ENCODE data around the gene JTB. TPM values are rescaled to one million over a fixed set of nuclear protein-coding genes. Genes with fewer than 3 reads are reported as not detected.

JTB gene
- total and polyA plus RNA-seq, 2 of the 4 experiments (the other 2 are of a cell fraction): 123 to 138 TPM

GRCh38 chr1:153985941-153986761, 8.7 kb upstream of the JTB start, which contains the start of gene RAB13:
TSS of gene RAB13 (minus strand) at chr1:153986339. CDS start at chr1:153986236, 103 bp downstream.
- POLR2A ChIA-PET (ENCODE audit: unreplicated experiment): interaction anchor here (0.6 kb wide), 1 partner anchor 40 kb away, joined by 3 read pairs; the partner anchor contains the start of gene DENND4B

More at GRCh38 chr1:153985941-153986761, 8.7 kb upstream of the JTB start, which contains the start of gene RAB13:
- H3K18ac ChIP-seq (ENCODE audit: low read depth, low read length): peak within 1 kb of the TSS; percentile 92
- H4K91ac ChIP-seq (ENCODE audit: insufficient read depth, low read depth, low read length): peak within 1 kb of the TSS; percentile 98
- no peaks in the 10 kb centered on the region for H3K9me3 ChIP-seq (ENCODE audit: control insufficient read depth, insufficient read depth, low read length)
- intact Hi-C loops (cut with micrococcal nuclease): loop anchor here (1.0 to 10.0 kb wide), 5 partner anchors 23 to 481 kb away; partner anchors contain the start of gene SLC39A1
- peak; percentile 80 for DNase-seq
- H3K27me3 ChIP-seq (ENCODE audit: control insufficient read depth, insufficient read depth, low read length): no peaks in the 10 kb centered on the region
- H3K9ac ChIP-seq (ENCODE audit: low read depth, low read length): peak within 1 kb of the TSS; percentile 98
- peaks cover 8% of the 10 kb centered on the region for H3K9me1 ChIP-seq (ENCODE audit: insufficient read depth, low read length)
- peak within 1 kb of the TSS; percentile 76 for H2BK20ac ChIP-seq (ENCODE audit: low read depth, low read length)
- H3K4me1 ChIP-seq (ENCODE audit: control insufficient read depth, insufficient read depth, low read length): peaks cover 4% of the 10 kb centered on the region
- peak within 1 kb of the TSS; percentile 100 for H3K14ac ChIP-seq (replicated peaks; ENCODE audit: low read depth, low read length)
- CTCF ChIA-PET: interaction anchor here (0.6 to 2.5 kb wide), 10 partner anchors 19 to 622 kb away, joined by 3 to 8 read pairs (median 4); partner anchors contain the start of genes DENND4B and SLC39A1
- peak within 1 kb of the TSS; percentile 99 for H2BK15ac ChIP-seq (ENCODE audit: low read depth, low read length)
- peak within 1 kb of the TSS; percentile 59 for H3K4me3 ChIP-seq (ENCODE audit: insufficient read depth, low read depth, low read length)
- TF ChIP-seq RCOR1 (IDR thresholded peaks at IDR 0.05; ENCODE audit: insufficient replicate concordance, low read length) (no peak), SMC3 (IDR thresholded peaks at IDR 0.05; ENCODE audit: low read depth, low read length) (no peak), POLR2A (IDR thresholded peaks at IDR 0.05; ENCODE audit: low read depth, low read length) (no peak; the same call in 1 of the 2 replicates), MXI1 (IDR thresholded peaks at IDR 0.05; ENCODE audit: borderline replicate concordance, low read depth, low read length) (peak; percentile 6; the same call in 1 of the 2 replicates), MAZ (IDR thresholded peaks at IDR 0.05; ENCODE audit: borderline replicate concordance, low read depth, low read length) (peak; percentile 7; the same call in 1 of the 2 replicates), RAD21 (IDR thresholded peaks at IDR 0.05; ENCODE audit: low read length) (no peak), MAFK (IDR thresholded peaks at IDR 0.05; ENCODE audit: low read depth, low read length) (no peak)
- no peaks in the 10 kb centered on the region for H4K20me1 ChIP-seq (ENCODE audit: insufficient read depth, low read length)
- peak within 1 kb of the TSS; percentile 84 for H2BK120ac ChIP-seq (ENCODE audit: low read depth, low read length)
- peak within 1 kb of the TSS; percentile 95 to 96 for H4K8ac ChIP-seq (ENCODE audit: low read depth in 2 of 2, low read length in 2 of 2)
- dilution Hi-C loops (cut with HindIII; ENCODE audit: low sequenced_read_pairs, unreplicated experiment): no loop called here
- peak within 1 kb of the TSS; percentile 97 for H3K4me2 ChIP-seq (ENCODE audit: low read depth, low read length)
- H2AK5ac ChIP-seq (ENCODE audit: low read depth, low read length): peak within 1 kb of the TSS; percentile 100
- H2AK9ac ChIP-seq (replicated peaks; ENCODE audit: low read depth, low read length, poor library complexity): peak within 1 kb of the TSS; percentile 100
- peak within 1 kb of the TSS; percentile 97 for H3K23ac ChIP-seq (ENCODE audit: low read depth, low read length)
- BruUV-seq (replicated peaks): no TSS peak
- peak within 1 kb of the TSS; percentile 99 for H3K4ac ChIP-seq (ENCODE audit: low read depth, low read length)
- peaks cover 19% of the 10 kb centered on the region for H3K36me3 ChIP-seq (ENCODE audit: control insufficient read depth, insufficient read depth, low read length)
- 0% methylated on average over 3 of the region's 32 CpGs; no CpG with 5 or more reads in 1 of the 2 experiments for WGBS, 2 experiments (ENCODE audit: extremely low coverage in 2 of 2, insufficient read length in 1 of 2)
- H2AFZ ChIP-seq (replicated peaks; ENCODE audit: low read length, poor library complexity): peak within 1 kb of the TSS; percentile 90
- peak within 1 kb of the TSS; percentile 97 for H3K27ac ChIP-seq (ENCODE audit: insufficient read depth, low read length)
- ATAC-seq (ENCODE audit: low read depth): peak; percentile 81
- peak within 1 kb of the TSS; percentile 99 for H3K56ac ChIP-seq (ENCODE audit: extremely low read depth, insufficient read depth, low read length)
- H3K79me1 ChIP-seq (ENCODE audit: low read depth in 1 of 2, low read length in 2 of 2): peaks cover 25 to 43% of the 10 kb centered on the region in 2 experiments
- H2BK5ac ChIP-seq (ENCODE audit: low read depth, low read length, poor library complexity, severe bottlenecking): peak within 1 kb of the TSS; percentile 97
- peak within 1 kb of the TSS; percentile 66 for H4K5ac ChIP-seq (ENCODE audit: low read depth, low read length)
- in situ Hi-C loops (cut with MboI; ENCODE audit: low sequenced_read_pairs): no loop called here
